C4-2B (cell line): ENCODE data around the gene LRRC28.

Experiments
- H3K27ac ChIP-seq: fragments of 450-650 bp; 2 replicates; pipeline ENCODE4 v1.5.1; 2017
- ZFX ChIP-seq: fragments of 450-650 bp; IDR thresholded peaks from 2 replicates; pipeline ENCODE4 v1.6.1; 2017
- TF ChIP-seq, protein P1 (sequence below): fragments of 450-650 bp; conservative IDR thresholded peaks from 2 replicates; pipeline ENCODE4 v1.5.1; 2017; ENCODE audit warnings: mild to moderate bottlenecking

LRRC28 gene

DNA sequence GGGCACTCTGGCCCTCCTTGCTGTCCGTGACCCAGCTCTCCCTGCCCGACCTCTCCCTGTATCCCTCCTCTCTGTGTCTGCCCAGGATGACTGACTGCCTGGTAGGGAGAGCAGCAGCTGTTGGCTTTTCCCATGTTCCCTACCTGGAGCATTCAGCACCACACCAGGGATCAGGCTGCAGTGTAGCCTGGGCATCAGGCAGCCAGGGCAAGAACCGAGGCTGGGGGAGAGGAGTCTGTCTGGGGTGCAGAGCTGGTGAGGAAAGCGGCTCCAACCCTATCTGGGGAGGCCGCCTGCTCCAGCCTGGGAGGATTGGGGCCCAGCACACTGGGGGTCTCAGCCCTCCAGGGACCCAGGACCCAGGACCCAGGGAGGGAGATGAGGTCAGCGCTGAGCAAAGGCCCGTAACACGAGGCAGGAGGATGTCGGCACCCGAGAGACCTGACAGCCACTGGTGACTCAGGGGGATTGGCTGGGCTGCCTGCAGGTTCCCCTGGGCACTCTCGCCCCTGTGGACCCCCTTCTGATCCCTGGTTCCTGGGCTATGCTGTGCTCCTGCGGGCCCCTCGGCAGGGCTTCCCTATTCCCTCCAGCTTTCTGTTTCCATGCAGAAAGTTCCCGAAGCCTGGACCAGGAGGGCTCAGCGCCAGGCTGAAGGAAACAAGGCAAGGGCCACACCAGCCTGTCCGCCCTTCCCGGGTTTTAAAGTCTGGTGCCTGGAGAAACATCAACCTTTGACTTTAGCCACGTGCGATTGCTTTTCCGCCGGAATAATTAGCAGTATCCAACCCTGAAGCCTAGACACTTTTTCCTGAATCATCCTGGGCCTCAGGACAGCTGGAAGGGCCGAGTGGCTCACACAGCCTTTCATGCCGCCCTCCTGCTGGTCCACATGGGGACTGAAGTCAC is 186.3 kb downstream of the LRRC28 start:
- H3K27ac ChIP-seq: no peak overlapping the region
- TF ChIP-seq, protein P1, sequence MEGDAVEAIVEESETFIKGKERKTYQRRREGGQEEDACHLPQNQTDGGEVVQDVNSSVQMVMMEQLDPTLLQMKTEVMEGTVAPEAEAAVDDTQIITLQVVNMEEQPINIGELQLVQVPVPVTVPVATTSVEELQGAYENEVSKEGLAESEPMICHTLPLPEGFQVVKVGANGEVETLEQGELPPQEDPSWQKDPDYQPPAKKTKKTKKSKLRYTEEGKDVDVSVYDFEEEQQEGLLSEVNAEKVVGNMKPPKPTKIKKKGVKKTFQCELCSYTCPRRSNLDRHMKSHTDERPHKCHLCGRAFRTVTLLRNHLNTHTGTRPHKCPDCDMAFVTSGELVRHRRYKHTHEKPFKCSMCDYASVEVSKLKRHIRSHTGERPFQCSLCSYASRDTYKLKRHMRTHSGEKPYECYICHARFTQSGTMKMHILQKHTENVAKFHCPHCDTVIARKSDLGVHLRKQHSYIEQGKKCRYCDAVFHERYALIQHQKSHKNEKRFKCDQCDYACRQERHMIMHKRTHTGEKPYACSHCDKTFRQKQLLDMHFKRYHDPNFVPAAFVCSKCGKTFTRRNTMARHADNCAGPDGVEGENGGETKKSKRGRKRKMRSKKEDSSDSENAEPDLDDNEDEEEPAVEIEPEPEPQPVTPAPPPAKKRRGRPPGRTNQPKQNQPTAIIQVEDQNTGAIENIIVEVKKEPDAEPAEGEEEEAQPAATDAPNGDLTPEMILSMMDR: no peak
- no peak for TF ChIP-seq ZFX

DNA sequence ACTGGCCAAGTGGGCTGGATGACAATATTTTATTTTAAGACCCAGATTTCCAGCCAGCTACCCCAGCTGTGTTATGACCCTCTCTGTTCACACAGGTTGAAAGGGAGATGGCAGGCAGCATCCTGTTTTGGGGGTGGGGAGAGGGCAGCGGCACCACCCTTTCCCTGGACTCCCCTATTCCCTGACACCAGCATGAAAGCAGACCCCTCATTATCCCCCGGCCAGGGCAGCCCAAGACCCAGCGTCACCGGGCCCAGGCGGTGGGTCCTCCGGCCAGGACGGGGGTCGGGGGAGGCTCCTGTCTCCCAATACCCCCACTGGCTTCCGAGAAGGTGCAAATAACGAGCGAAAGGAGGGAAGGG is 186.9 kb downstream of the LRRC28 start:
- no peak overlapping the region for H3K27ac ChIP-seq
- TF ChIP-seq, protein P1: no peak
- TF ChIP-seq ZFX: no peak

DNA sequence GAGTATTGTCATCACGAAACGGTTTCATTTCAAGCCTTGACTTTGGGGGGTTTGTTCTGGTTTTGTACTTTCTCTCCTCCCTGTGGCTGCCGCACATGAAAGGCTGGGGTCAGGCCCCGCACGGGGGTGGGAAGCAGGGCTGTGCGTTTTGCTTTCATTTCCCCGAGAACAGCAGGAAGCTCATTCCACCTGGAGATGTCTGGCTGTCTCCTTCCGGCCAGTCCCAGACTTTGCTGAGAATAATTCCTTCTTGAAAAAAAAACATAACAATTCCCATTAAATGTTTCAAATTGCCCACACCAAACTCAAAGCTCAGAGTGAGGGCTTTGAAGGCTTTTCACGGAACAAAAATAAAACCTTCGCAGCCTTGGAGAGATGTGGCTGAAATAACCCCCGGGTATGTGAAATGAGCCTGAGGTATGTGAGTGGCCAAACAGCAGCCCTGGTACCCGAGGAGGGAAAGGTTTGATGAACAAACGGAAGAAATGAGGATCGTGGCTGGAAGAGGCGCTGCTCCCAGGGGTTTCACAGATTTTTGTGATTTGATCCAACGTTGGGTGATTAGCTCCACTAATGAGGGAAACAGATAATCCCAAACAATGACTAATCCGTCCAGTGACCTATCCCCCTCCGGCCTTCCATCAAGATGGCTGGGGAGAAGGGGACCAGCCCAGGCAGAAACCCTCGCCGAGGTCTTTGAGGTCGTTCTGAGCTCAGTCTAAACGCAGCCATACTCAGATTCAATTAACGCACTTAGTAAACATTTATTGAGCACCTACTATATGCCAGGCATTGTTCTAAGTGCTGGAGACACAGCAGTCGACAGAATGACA is 187.6 kb downstream of the LRRC28 start:
- no peak overlapping the region for H3K27ac ChIP-seq
- no peak for TF ChIP-seq ZFX
- TF ChIP-seq, protein P1: no peak

DNA sequence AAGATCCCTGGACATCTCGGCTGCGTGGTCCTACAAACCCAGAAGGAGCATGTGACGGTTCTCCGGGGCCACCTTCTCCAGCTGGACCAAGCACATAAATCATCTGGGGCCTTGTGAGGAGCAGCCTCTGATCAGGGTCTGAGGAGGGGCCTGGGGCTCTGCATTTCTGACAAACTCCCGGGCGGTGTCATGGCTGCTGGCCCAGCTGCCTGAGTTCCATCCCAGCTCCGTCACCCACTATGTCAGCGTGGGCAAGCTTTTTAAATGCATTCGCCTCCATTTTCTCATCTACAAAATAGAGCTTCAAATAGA is 188.2 kb downstream of the LRRC28 start:
- H3K27ac ChIP-seq: no peak overlapping the region

DNA sequence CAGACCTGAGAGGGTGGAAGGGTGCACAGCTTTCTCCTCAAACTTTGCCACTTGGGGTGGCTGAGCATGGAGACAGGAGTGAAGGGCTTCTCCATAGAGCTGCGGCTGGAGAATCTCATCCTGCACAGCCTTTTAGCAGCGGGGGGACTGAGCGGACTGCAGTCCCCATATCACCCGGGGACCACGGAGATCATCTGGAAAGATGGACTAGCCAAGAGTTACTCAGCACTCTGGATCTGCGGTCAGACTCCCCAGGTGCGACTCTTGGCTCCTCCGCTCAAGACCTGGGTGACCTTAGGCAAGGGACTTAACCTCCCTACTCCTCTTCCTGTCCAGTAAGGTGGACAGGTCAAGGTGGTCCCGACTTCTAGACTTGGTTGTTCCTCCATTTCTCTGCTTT is 188.7 kb downstream of the LRRC28 start:
- no peak overlapping the region for H3K27ac ChIP-seq
- TF ChIP-seq, protein P1: no peak
- TF ChIP-seq ZFX: no peak

More for the DNA sequence above, 188.2 kb downstream of the LRRC28 start:
- no peak for TF ChIP-seq ZFX
- TF ChIP-seq, protein P1: no peak
